Astrocyte of the spinal cord (primary cell): ENCODE results near the gene SLC10A2.

Experiments used
- DNase-seq: peaks from one replicate; pipeline ENCODE4 v3.0.0; 2011; ENCODE audit warnings: low read depth, low spot score
- H3K4me3 ChIP-seq: 2 replicates; pipeline ENCODE4 v1.5.1; 2011; ENCODE audit warnings: low read depth, mild to moderate bottlenecking, low read length, moderate library complexity
- in situ Hi-C: cut with HindIII; loops from 2 replicates; pipeline ENCODE4 v1.10.0; 2017; ENCODE audit warnings: low sequenced_read_pairs
- TF ChIP-seq, protein P1 (sequence below): IDR thresholded peaks from 2 replicates; pipeline ENCODE4 v1.5.1; 2012; ENCODE audit warnings: low read depth, mild to moderate bottlenecking, low read length, inconsistent platforms

The SLC10A2 gene

GRCh38 chr13:103012646-103013045, 53.6 kb downstream of the SLC10A2 start:
- TF ChIP-seq, protein P1, sequence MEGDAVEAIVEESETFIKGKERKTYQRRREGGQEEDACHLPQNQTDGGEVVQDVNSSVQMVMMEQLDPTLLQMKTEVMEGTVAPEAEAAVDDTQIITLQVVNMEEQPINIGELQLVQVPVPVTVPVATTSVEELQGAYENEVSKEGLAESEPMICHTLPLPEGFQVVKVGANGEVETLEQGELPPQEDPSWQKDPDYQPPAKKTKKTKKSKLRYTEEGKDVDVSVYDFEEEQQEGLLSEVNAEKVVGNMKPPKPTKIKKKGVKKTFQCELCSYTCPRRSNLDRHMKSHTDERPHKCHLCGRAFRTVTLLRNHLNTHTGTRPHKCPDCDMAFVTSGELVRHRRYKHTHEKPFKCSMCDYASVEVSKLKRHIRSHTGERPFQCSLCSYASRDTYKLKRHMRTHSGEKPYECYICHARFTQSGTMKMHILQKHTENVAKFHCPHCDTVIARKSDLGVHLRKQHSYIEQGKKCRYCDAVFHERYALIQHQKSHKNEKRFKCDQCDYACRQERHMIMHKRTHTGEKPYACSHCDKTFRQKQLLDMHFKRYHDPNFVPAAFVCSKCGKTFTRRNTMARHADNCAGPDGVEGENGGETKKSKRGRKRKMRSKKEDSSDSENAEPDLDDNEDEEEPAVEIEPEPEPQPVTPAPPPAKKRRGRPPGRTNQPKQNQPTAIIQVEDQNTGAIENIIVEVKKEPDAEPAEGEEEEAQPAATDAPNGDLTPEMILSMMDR = no peak
- in situ Hi-C loops = no loop called here
- DNase-seq = no peak
- H3K4me3 ChIP-seq = no peak overlapping the region

DNA sequence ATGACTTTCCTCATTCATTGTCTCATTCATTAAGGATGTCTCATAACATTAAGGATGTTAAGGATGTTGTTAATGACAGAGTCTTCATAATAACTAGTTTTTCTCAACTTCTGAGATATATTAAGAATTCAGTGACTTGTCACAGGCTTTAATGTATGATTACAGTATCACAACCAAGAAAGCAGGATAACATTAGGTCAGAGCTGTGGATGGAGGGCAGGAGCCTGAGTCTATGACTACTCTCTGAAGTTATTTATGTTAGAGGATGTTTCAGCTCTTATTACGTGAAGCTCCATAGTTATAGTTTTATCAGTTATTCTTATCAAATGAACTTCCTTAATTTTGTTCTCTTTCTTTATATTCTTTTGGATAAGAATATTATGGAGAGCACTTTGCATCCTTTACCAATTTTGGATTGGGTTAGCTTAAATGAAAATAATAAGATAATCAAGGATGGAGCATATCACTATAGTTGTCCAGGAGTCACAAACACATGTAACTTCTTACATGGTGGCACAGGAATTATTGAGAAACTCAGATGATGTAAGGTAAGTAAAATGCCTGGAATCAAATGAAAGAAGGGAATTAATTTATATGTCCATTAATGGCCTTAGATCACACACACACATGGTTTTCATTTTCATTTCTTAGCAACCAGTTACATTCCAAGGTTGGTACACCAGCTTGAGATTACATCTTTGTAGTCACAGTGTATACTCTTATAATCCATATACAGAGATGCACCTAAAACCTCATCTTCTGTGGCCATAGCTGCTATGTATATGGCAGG, 57.0 kb downstream of the SLC10A2 start:
- H3K4me3 ChIP-seq = no peak overlapping the region
- no peak for DNase-seq
- TF ChIP-seq, protein P1 = no peak
- in situ Hi-C loops = no loop called here

DNA sequence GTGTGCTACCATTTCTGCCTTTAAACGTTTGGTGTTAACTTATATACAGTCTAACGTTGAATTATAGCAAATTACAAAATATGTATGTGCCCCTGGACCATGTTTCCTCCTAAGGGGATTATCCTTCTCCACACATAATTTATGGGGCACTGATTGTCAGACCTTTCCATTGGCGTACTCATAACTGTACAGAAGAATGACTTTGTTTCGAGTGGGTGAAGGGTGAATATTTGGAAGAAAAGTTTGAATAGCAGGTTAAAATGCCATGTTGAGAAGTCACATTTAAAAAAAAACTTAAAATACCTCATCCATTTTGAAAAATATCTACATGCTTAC, 58.8 kb downstream of the SLC10A2 start:
- TF ChIP-seq, protein P1 = no peak
- in situ Hi-C loops = no loop called here
- DNase-seq = no peak
- H3K4me3 ChIP-seq = no peak overlapping the region

- in situ Hi-C loops = no loop called here
Observed at GRCh38 chr13:103006641-103007426, 59.4 kb downstream of the SLC10A2 start.

DNA sequence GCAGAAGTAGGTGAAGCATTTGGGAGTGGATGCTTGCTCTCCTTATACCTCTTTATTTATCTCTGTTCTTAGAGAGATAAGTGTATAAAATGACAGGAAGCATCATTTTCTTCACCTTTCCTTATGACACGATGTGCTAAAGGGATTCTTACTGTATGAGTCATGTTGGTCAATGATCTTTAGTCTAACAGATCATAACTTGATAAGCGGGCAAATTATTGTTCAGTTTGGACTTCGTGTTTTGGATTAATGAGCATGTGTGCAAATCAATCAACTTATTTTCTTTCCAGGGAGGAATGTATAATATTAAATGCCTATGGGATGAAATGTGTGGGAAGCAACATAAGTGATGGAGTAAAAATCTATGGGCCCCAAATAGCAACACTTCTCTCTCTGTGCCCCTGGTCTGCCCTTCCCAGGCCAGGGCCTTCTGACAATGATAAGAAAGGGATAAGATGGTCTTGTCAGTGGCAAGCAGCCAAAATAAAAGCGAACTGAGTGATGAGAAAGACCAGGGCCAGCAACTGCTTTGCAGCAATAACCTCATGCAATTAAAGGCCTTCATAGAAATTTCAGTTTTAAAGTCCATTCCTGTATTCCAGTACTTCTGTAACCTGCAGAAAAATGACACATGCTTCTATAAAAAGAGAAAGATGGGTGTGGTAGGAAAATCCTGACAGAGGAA, 61.4 kb downstream of the SLC10A2 start:
- no peak for DNase-seq
- TF ChIP-seq, protein P1 = no peak
- no peak overlapping the region for H3K4me3 ChIP-seq
- in situ Hi-C loops = no loop called here

More at GRCh38 chr13:103006641-103007426, 59.4 kb downstream of the SLC10A2 start:
- TF ChIP-seq, protein P1 = no peak
- no peak for DNase-seq
- H3K4me3 ChIP-seq = no peak overlapping the region

- TF ChIP-seq, protein P1 = no peak
- H3K4me3 ChIP-seq = no peak overlapping the region
- no peak for DNase-seq
- in situ Hi-C loops = no loop called here
Observed at GRCh38 chr13:103003631-103004030, 62.6 kb downstream of the SLC10A2 start.
